Fibroblast of peridontal ligament (primary cell): ENCODE measurements around the gene MOB3B.
A peak's percentile ranks its signal among the peaks of the same experiment; 100 is the strongest.

Experiments used
- DNase-seq: peaks from one replicate; pipeline ENCODE4 v3.0.0-alpha.2; 2010; ENCODE audit errors: extremely low read depth

The MOB3B gene

DNA sequence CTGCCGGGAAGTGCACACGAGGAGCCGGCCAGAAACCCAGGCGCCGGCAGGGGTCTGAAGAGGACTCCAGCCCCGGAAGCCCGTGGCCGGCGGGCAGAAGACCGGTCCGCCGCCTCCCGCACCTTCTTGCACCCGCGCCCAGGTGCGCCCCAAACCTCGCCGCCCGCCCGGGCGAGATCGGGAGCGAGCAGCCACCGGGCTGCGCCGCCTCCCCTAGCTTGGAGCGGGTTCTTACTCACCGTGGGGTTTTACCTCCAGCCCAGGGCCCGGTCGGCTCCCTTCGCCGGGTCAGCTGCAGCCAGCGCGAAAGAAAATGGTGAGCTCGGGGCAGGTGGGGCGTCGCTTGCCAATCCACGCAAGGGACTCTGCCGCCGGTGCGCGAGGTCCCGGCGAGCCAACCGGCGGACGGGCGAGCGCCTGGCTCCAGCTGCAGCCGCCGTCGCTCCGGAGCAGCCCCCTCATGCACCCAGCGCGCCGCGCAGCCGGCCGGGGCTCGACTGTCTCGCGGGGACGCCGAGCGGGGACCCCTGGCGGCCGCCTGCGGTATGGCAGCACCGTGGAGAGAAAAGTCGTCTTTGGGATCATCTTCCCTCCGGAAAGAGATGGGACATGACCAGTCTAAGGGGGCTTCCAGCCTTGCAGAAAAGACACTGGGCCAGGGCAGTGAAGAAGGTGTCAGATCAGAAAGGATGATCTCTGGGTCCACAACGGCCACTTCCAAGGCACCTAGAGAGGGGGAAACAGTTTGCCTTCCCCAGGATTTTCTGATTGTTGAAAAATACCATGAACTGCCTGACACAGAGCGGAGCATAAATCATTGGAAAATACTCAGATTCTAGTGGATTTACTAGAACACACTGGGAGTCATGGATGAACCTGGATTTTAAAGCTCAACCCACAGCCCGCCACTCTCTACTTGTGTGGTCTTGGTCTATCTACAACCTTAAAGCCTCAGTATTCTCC is at the start of gene MOB3B:
MOB3B (minus strand) TSS at position 499 of the 963 bp plus-strand sequence. CDS start 74,264 bp downstream, outside the sequence.
- DNase-seq, result peak; percentile 37

DNA sequence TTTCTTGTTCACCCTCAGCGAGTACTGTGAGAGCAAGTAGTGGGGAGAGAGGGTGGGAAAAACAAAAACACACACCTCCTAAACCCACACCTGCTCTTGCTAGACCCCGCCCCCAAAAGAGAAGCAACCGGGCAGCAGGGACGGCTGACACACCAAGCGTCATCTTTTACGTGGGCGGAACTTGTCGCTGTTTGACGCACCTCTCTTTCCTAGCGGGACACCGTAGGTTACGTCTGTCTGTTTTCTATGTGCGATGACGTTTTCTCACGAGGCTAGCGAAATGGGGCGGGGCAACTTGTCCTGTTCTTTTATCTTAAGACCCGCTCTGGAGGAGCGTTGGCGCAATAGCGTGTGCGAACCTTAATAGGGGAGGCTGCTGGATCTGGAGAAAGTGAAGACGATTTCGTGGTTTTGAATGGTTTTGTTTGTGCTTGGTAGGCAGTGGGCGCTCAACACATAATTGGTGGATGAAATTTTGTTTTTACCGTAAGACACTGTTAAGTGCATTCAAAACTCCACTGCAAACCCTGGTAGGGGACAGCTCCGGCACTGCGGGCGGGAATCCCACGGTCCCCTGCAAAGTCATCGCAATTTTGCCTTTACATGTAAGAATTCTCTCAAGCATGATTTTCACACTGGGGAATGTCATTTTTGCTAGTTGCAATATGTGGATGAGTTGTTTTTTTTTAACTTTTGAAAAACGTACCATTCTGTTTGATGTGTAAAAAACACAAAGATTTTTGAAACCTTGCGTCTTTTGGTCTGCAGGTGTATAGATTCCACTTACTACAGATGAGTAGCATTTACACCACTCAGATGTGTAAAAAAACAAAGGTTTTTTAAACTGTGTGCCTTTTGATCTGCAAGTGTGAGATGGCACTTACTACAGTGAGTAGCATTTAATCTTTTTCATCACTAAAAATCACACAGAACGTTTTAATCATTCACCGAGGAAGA is 44.3 kb upstream of the MOB3B start:
- peak; percentile 99 for DNase-seq

DNA sequence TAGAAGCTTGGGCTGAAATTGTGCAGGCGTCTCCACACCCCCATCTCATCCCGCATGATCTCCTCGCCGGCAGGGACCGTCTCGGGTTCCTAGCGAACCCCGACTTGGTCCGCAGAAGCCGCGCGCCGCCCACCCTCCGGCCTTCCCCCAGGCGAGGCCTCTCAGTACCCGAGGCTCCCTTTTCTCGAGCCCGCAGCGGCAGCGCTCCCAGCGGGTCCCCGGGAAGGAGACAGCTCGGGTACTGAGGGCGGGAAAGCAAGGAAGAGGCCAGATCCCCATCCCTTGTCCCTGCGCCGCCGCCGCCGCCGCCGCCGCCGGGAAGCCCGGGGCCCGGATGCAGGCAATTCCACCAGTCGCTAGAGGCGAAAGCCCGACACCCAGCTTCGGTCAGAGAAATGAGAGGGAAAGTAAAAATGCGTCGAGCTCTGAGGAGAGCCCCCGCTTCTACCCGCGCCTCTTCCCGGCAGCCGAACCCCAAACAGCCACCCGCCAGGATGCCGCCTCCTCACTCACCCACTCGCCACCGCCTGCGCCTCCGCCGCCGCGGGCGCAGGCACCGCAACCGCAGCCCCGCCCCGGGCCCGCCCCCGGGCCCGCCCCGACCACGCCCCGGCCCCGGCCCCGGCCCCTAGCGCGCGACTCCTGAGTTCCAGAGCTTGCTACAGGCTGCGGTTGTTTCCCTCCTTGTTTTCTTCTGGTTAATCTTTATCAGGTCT is 43.5 kb upstream of the MOB3B start, which contains the start of gene C9orf72:
C9orf72 (minus strand) TSS at position 564 of the 716 bp plus-strand sequence. CDS start 6,361 bp downstream, outside the sequence.
- DNase-seq, result no peak

DNA sequence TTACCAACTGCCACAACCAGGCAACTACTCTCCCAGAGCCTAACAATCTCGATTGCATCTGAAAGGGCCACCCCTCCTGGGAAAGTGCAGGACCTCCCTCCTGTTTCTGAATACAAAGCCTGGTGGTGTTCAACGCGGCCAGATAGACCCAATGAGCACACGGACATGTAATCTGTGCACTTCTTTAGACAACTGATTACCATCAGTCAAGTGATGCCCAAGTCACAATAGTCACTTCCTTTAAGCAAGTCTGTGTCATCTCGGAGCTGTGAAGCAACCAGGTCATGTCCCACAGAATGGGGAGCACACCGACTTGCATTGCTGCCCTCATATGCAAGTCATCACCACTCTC is 42.9 kb upstream of the MOB3B start:
- DNase-seq, result peak; percentile 38

DNA sequence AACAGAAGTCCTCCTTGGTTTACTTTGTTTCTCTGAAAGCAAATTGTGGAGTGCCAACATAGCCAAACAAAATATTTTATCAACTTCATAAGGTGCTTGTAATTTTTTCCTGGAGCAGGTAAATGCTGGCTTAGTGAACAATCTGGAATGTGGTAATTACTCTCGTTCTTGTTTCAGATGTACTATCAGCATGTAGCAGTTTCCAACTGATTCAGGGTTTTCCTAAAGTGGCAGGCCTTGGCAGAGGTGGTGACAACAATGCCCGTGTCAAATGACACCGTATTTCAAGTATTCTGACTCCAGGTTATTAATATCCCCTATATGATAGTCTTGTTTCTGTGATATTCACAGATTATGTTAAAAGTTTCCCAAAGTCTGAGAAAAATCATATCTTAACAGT is 42.4 kb upstream of the MOB3B start:
- DNase-seq, result no peak

DNA sequence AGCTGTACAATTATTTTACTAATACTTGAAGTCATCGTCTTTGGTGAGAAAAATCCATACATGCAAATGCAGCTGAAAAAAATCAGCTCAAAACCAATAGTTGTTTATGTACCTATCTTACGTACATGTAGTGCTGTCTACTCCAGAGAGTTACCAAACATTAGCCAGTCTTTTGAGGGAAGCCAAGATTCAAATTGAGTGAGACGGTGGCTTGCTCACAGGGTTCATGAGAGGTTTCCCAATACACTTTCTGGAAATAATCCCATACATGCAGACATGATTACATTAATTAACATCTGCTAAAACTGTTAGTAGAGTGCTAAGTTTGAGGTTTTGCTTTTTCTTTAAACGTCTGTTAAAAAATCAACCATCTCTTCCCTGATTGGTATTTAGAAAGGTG is 41.4 kb upstream of the MOB3B start:
- no peak for DNase-seq

DNA sequence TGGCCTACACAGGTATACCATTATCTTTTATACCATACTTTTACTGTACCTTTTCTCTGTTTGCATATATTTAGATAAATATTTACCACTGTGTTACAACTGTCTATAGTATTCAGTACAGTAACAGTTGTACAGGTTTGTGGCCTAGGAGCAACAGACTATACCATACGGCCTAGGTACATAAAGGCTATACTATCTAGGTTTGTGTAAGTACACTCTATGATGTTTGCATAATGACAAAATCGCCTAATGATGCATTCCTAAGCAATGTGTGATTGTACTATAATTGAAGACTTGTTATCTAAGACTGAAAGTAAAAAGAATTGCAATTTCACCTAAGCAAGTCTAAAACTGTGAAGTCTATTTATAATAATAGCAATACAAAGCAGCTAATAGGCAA is 39.8 kb upstream of the MOB3B start:
- DNase-seq, result no peak

DNA sequence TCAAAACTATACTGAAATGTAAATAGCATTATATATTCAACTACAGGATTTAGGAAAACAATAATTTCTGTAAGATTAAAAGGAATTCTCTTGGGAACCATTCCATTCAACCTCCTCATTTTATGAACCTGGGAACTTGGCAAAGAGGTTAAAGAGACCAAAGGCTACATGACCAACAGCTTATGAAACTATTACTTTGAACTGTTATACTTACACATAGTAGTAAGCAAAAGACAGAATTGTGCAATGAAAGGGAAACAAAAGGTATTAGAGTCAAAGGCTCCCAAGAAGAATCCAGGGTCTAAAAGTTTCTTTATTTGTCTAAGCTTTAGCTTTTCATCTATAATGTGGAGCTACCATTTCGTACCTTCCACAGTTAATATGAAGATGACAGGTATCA is 36.5 kb upstream of the MOB3B start:
- DNase-seq, result peak; percentile 26

DNA sequence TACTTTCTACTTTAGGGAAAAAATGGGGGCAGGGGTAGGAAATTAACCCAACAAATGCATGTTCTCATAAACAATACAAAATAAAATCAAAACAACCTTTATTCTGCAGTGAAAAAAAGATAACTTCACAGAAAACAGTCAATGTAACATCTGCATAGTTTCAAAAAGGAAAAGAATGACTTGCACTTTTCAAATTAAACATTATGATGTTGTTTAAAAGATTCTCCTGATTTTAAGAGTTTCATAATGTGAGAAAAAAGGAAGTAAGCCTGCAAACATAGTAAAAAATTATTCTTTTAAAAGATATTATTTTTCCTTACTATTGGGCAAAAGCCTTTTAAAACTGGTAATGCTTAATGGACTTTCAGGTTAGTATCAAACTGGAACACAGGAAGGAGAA is 36.1 kb upstream of the MOB3B start:
- DNase-seq, result peak; percentile 5

DNA sequence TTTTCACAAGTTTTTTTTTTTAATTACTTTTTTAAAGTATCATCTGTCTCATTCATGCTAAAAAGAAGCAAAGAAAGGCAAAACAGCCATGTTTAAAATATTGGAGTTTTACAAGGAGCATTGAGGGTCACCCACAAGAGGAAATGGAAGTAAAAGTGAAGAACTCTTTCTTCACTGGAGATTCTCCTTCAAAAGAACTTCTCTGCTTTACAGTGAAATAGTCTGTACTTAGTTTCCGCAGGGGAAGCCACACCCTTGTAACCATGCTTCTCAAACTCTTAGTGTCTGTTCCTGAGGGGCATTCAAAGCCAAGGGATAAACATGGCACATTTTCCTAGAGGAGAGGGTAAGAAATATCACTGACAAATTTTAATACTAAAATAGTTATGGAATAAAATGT is 35.1 kb upstream of the MOB3B start:
- DNase-seq, result no peak

DNA sequence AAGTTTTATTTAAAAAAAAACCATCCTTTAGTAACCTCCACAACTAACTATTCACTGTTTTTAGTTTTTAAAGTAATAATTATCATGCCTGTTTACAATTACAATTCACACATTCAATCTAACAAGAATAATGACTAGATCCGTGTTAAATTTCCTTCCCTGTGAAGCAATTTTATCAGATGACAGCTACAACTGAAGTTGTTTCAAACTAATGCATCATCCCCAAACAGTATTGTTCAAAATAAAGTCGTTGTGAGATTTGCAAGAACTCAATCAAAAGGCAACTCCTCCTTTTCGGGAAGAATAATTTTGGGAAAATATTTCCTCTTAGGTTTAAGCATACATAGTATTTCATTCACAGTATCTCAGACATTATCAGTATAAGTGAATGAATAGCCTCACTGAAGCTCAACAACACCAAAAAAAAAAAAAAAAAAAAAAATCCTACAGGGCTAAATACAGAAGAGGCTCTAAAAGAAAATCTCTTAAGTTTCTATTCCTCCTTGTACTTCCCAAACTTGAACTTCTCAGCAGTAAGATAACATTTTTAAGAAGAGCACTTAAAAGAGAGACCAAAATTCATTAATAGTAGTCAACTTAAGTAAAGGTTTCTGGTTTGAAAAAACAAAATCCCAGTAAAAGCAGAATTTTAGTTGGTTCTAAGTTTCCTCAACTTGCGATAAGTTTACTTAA is 34.3 kb upstream of the MOB3B start:
- DNase-seq, result no peak

DNA sequence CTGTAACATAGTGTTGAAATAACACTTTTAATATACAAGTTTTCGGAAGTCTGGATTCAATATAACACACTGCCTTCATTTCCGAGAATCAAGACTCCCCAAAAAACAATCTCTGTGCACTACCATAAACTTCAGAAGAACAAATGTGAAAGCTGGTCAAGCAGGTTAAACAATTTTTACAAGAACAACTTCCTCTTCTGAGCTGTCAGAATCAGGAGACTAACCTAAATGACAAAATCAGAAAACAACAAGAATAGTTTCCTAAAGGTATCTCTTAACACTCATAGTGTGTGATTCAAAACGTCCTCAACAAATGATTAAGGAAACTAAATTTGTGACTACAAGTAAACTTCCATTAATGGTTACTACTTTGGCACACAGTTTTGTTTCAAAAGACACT is 32.1 kb upstream of the MOB3B start:
- no peak for DNase-seq

DNA sequence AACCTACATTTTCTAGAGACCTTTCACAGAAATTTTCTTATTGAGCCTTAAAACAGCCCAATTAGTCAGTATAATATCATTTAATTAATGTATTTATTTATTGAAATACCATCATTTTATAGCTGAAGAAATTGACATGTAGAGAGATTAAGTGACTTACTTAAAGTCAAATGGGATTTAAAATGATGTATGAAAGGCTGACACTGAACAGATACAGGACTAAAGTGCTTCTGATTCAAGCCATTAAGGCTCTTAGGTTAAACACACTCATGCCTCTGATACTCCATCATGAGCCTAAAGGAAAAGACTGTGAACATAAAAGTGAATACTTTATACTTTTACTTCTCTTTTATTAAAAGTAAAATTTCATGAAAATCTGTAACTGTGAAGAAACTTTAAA is 30.8 kb upstream of the MOB3B start:
- DNase-seq, result no peak

DNA sequence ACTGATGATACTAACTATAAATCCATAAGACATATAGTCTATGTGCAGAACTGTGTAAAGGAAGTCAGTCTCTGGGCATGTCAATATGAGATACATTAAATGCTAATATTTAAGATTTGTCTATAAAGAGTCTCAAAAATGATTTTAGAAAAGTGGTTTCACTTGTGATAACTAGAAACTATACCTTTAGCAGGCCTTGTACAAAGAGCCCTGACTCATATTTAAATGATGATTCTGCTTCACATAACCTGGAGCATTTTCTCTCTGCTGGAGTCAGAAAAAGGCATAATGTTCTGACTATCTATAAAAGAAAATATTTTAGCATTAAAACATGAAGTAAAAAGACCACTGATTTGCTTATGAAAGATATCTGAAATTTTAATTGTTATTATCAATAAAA is 28.7 kb upstream of the MOB3B start:
- no peak for DNase-seq

DNA sequence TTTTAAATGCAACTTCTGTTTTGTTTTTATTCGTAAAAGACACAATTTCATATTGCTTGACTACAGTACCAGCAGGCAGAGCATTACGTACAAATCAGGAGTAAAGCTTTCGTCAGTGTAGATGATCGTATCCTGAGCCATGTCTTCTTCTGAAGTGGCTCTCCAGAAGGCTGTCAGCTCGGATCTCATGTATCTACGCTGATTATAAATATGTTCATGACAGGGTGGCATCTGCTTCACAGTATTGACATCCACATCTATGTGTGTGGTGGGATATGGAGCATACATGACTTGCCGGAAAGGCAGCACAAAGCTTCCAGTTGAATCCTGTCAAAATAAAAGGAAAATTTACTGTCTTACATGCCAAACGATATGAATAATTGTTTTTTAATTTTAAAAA is 26.9 kb upstream of the MOB3B start:
- DNase-seq, result no peak

DNA sequence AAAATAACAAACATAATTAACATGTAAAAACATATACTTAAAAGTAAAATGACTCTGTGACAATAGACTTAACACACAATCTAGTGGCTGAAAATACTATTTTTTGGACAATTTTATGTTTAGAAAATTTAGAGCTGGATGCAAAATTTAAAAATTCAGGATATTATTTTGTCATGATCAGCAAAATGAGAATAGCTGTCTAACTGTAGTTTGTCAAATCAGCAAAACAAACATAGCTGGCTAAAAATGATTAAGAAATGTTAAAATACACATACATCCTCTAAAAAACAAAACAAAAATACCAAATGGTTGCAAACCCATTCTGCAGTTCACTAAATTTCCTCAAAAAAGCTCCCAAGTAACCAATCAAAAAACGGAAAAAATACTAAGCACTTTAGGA is 25.1 kb upstream of the MOB3B start:
- DNase-seq, result no peak

DNA sequence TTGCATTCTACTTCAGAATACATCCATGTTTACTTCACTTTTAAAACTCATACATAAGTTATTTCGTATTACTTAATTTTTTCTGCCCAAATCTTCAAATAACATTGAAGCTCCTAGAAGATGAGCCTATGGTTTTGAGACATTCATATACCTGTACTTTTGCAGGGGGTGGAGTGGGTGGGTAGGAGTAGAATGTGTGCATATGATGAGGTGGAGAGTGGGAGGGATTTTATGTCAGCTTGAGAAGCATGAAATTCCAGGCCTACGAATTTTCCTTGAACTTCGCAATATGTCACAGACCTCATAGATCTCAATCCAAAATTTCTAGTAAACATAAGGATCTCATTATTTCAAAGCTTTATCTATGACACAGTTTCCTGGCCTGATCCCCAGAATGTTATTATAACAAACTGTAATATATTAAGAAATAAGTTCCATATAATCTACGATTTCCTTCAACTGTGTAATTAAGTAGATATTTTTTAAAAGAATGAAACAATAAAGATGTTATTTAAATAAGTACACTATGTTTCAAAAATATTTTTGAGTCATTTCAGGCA is 19.7 kb upstream of the MOB3B start:
- peak; percentile 84 for DNase-seq

DNA sequence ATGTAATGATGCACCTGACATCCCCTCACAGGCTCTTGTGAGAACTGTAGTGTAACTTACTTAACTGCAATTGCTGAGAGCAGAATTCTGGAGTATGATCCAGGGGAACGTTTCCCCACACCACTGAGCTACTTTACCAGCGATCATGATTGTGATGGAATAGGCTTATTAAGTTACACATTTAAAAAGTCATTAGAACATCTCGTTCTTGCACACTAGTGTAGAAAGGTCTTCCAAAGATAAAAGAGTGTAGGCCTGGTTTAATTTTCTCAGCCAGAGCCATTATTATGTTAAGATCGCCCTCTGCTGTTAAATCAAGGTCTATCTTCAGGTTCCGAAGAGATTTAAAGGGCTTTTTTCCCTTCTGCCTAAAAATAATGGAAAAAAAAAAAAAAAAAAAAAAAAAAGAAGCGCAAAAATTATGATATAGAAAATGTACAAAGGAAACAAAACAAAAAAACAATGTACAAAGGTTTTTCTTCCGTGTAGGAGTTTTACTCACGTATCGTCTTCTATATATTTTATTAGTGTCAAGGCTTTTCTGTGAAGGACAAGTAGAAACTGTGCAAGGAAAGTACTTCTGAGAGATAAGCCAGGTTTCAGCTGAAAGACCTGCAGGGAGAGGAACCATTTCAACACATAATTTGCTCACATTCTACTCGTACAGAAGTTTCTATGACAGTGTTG is 18.6 kb upstream of the MOB3B start:
- DNase-seq, result peak; percentile 69

DNA sequence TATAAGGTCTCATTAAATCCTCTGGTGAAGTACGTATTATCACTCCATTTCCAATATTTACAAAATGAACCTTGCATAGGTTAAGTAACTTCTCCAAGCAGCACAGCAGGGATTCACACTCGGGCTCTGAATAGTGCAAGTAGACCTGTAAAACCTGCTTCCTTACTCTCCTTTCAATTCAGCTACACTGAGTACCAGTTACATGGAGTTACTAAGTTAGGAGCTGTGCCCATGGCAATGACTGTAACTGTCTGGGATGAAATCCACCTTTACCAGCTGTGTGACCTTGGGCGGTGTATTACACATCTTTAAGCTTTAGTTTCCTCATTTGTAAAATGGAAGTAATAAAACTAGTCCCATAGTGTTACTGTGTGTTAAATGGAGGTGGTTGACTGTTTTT is 15.9 kb upstream of the MOB3B start:
- DNase-seq, result no peak

DNA sequence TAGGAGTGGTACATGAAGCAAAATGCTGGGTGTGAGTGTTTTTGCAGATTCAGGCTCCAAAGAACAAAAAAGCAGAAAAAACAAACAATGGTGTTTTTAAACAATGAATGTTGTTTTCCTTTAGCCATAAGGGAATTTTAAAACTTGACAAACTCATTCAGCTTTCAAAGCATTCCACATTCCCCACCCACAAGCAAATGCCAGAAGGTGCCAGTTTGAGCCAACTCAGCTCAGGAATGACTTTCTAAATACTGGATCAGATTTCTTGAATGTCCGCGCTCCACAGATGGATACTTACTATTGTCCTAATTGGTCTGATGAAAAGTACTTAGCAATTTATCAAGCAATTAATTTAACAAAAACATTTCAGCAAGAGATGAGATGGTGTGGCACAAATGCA is 12.9 kb upstream of the MOB3B start:
- DNase-seq, result peak; percentile 17
